ENCODE data around the gene NTNG2.

Gene NTNG2

GRCh38 chr9:132135456-132135855 lies 26.4 kb upstream of the NTNG2 start:
- DNase-seq = no peak
- H3K79me2 ChIP-seq (ENCODE audit: control insufficient read depth, insufficient read depth, low read length, poor library complexity) = no peaks in the 10 kb centered on the region
- no CpG with 5 or more reads among the region's 5 CpGs for WGBS (ENCODE audit: extremely low coverage, insufficient coverage, insufficient read length)
- no peak overlapping the region for H2BK12ac ChIP-seq (ENCODE audit: low read length)
- no peaks in the 10 kb centered on the region for H3K36me3 ChIP-seq (ENCODE audit: control insufficient read depth in 1 of 2, insufficient read depth in 2 of 2, low read length in 2 of 2)
- no peak overlapping the region for H2AFZ ChIP-seq (ENCODE audit: insufficient read depth, low read length, poor library complexity)
- no peaks in the 10 kb centered on the region for H3K9me3 ChIP-seq (ENCODE audit: insufficient read depth, low read depth, low read length)
- no peak overlapping the region for H3K23ac ChIP-seq (ENCODE audit: low read length)
- H3K18ac ChIP-seq (ENCODE audit: low read length) = no peak overlapping the region
- no peak overlapping the region for H4K12ac ChIP-seq (ENCODE audit: low read depth, low read length)
- H3K4me2 ChIP-seq (ENCODE audit: low read length) = no peak overlapping the region
- no peaks in the 10 kb centered on the region for H3K79me1 ChIP-seq (ENCODE audit: low read length)
- H2BK5ac ChIP-seq (ENCODE audit: low read depth, low read length, poor library complexity) = no peak overlapping the region
- no peak overlapping the region for H2BK120ac ChIP-seq (ENCODE audit: insufficient read depth, low read length, poor library complexity)
- no peak overlapping the region for H3K9ac ChIP-seq (ENCODE audit: low read length)
- H4K8ac ChIP-seq (ENCODE audit: low read depth, low read length) = no peak overlapping the region
- H3K27ac ChIP-seq (ENCODE audit: low read depth, low read length) = no peak overlapping the region
- no peak overlapping the region for H2AK5ac ChIP-seq (ENCODE audit: low read length)
- H3K4me1 ChIP-seq (ENCODE audit: control insufficient read depth in 1 of 2, insufficient read depth in 2 of 2, low read length in 2 of 2) = no peaks in the 10 kb centered on the region
- H3K14ac ChIP-seq (ENCODE audit: low read length) = no peak overlapping the region
- no peaks in the 10 kb centered on the region for H3K27me3 ChIP-seq (ENCODE audit: insufficient read depth, low read length)
- H3K4me3 ChIP-seq (ENCODE audit: low read depth, low read length) = no peak overlapping the region
- H4K91ac ChIP-seq (ENCODE audit: low read depth, low read length) = no peak overlapping the region
- H3K4ac ChIP-seq (ENCODE audit: low read depth, low read length) = no peak overlapping the region

GRCh38 chr9:132136151-132136780 lies 25.6 kb upstream of the NTNG2 start:
- H3K27ac ChIP-seq (ENCODE audit: low read depth, low read length) = no peak overlapping the region

GRCh38 chr9:132141344-132141947 lies 20.4 kb upstream of the NTNG2 start:
- peak overlapping the region; percentile 56 for H3K4me2 ChIP-seq (ENCODE audit: low read length)
- H3K4me3 ChIP-seq (ENCODE audit: low read depth, low read length) = no peak overlapping the region
- DNase-seq = no peak
- H3K18ac ChIP-seq (ENCODE audit: low read length) = no peak overlapping the region
- no peak overlapping the region for H2BK120ac ChIP-seq (ENCODE audit: insufficient read depth, low read length, poor library complexity)
- H3K9ac ChIP-seq (ENCODE audit: low read length) = no peak overlapping the region
- no CpG with 5 or more reads among the region's 24 CpGs for WGBS (ENCODE audit: extremely low coverage, insufficient coverage, insufficient read length)
- H4K91ac ChIP-seq (ENCODE audit: low read depth, low read length) = no peak overlapping the region
- H3K36me3 ChIP-seq (ENCODE audit: control insufficient read depth in 1 of 2, insufficient read depth in 2 of 2, low read length in 2 of 2) = no peaks in the 10 kb centered on the region
- H3K79me2 ChIP-seq (ENCODE audit: control insufficient read depth, insufficient read depth, low read length, poor library complexity) = no peaks in the 10 kb centered on the region
- no peak overlapping the region for H2BK12ac ChIP-seq (ENCODE audit: low read length)
- H3K4me1 ChIP-seq (ENCODE audit: control insufficient read depth in 1 of 2, insufficient read depth in 2 of 2, low read length in 2 of 2) = no peaks in the 10 kb centered on the region
- no peak overlapping the region for H3K14ac ChIP-seq (ENCODE audit: low read length)
- no peak overlapping the region for H4K12ac ChIP-seq (ENCODE audit: low read depth, low read length)
- H3K9me3 ChIP-seq (ENCODE audit: insufficient read depth, low read depth, low read length) = no peaks in the 10 kb centered on the region
- no peak overlapping the region for H3K23ac ChIP-seq (ENCODE audit: low read length)
- H3K27me3 ChIP-seq (ENCODE audit: insufficient read depth, low read length) = no peaks in the 10 kb centered on the region
- H4K8ac ChIP-seq (ENCODE audit: low read depth, low read length) = no peak overlapping the region
- H3K79me1 ChIP-seq (ENCODE audit: low read length) = no peaks in the 10 kb centered on the region
- no peak overlapping the region for H3K4ac ChIP-seq (ENCODE audit: low read depth, low read length)
- H3K27ac ChIP-seq (ENCODE audit: low read depth, low read length) = no peak overlapping the region
- no peak overlapping the region for H2AK5ac ChIP-seq (ENCODE audit: low read length)
- no peak overlapping the region for H2BK5ac ChIP-seq (ENCODE audit: low read depth, low read length, poor library complexity)
- H2AFZ ChIP-seq (ENCODE audit: insufficient read depth, low read length, poor library complexity) = no peak overlapping the region

More at GRCh38 chr9:132136151-132136780, 25.6 kb upstream of the NTNG2 start:
- no peak overlapping the region for H3K23ac ChIP-seq (ENCODE audit: low read length)
- H3K4me1 ChIP-seq (ENCODE audit: control insufficient read depth in 1 of 2, insufficient read depth in 2 of 2, low read length in 2 of 2) = no peaks in the 10 kb centered on the region
- no peak overlapping the region for H4K91ac ChIP-seq (ENCODE audit: low read depth, low read length)
- no peak overlapping the region for H2AK5ac ChIP-seq (ENCODE audit: low read length)
- H3K4me3 ChIP-seq (ENCODE audit: low read depth, low read length) = no peak overlapping the region
- H3K14ac ChIP-seq (ENCODE audit: low read length) = no peak overlapping the region
- H3K9ac ChIP-seq (ENCODE audit: low read length) = no peak overlapping the region
- H3K27me3 ChIP-seq (ENCODE audit: insufficient read depth, low read length) = no peaks in the 10 kb centered on the region
- no peak overlapping the region for H2BK5ac ChIP-seq (ENCODE audit: low read depth, low read length, poor library complexity)
- no peak overlapping the region for H2BK120ac ChIP-seq (ENCODE audit: insufficient read depth, low read length, poor library complexity)
- H3K4me2 ChIP-seq (ENCODE audit: low read length) = no peak overlapping the region
- H3K9me3 ChIP-seq (ENCODE audit: insufficient read depth, low read depth, low read length) = no peaks in the 10 kb centered on the region
- H4K8ac ChIP-seq (ENCODE audit: low read depth, low read length) = no peak overlapping the region
- no CpG with 5 or more reads among the region's 16 CpGs for WGBS (ENCODE audit: extremely low coverage, insufficient coverage, insufficient read length)
- H2AFZ ChIP-seq (ENCODE audit: insufficient read depth, low read length, poor library complexity) = no peak overlapping the region
- no peak overlapping the region for H4K12ac ChIP-seq (ENCODE audit: low read depth, low read length)
- no peaks in the 10 kb centered on the region for H3K79me2 ChIP-seq (ENCODE audit: control insufficient read depth, insufficient read depth, low read length, poor library complexity)
- no peak overlapping the region for H2BK12ac ChIP-seq (ENCODE audit: low read length)
- H3K79me1 ChIP-seq (ENCODE audit: low read length) = no peaks in the 10 kb centered on the region
- H3K4ac ChIP-seq (ENCODE audit: low read depth, low read length) = no peak overlapping the region
- no peak overlapping the region for H3K18ac ChIP-seq (ENCODE audit: low read length)
- H3K36me3 ChIP-seq (ENCODE audit: control insufficient read depth in 1 of 2, insufficient read depth in 2 of 2, low read length in 2 of 2) = no peaks in the 10 kb centered on the region
- DNase-seq = no peak

GRCh38 chr9:132141948-132142594 lies 19.8 kb upstream of the NTNG2 start:
- H3K9me3 ChIP-seq (ENCODE audit: insufficient read depth, low read depth, low read length) = no peaks in the 10 kb centered on the region
- no peaks in the 10 kb centered on the region for H3K79me2 ChIP-seq (ENCODE audit: control insufficient read depth, insufficient read depth, low read length, poor library complexity)
- WGBS (ENCODE audit: extremely low coverage, insufficient coverage, insufficient read length) = no CpG with 5 or more reads among the region's 12 CpGs
- H3K9ac ChIP-seq (ENCODE audit: low read length) = no peak overlapping the region
- H3K4me3 ChIP-seq (ENCODE audit: low read depth, low read length) = no peak overlapping the region
- H3K36me3 ChIP-seq (ENCODE audit: control insufficient read depth in 1 of 2, insufficient read depth in 2 of 2, low read length in 2 of 2) = no peaks in the 10 kb centered on the region
- no peak overlapping the region for H3K27ac ChIP-seq (ENCODE audit: low read depth, low read length)
- no peak overlapping the region for H3K23ac ChIP-seq (ENCODE audit: low read length)
- H2AFZ ChIP-seq (ENCODE audit: insufficient read depth, low read length, poor library complexity) = no peak overlapping the region
- H2BK5ac ChIP-seq (ENCODE audit: low read depth, low read length, poor library complexity) = no peak overlapping the region
- H3K4me1 ChIP-seq (ENCODE audit: control insufficient read depth in 1 of 2, insufficient read depth in 2 of 2, low read length in 2 of 2) = no peaks in the 10 kb centered on the region
- no peak overlapping the region for H4K91ac ChIP-seq (ENCODE audit: low read depth, low read length)
- H2AK5ac ChIP-seq (ENCODE audit: low read length) = no peak overlapping the region
- no peak overlapping the region for H3K14ac ChIP-seq (ENCODE audit: low read length)
- peak overlapping the region; percentile 56 for H3K4me2 ChIP-seq (ENCODE audit: low read length)
- no peak overlapping the region for H3K4ac ChIP-seq (ENCODE audit: low read depth, low read length)
- no peak overlapping the region for H2BK120ac ChIP-seq (ENCODE audit: insufficient read depth, low read length, poor library complexity)
- no peak overlapping the region for H2BK12ac ChIP-seq (ENCODE audit: low read length)
- H3K79me1 ChIP-seq (ENCODE audit: low read length) = no peaks in the 10 kb centered on the region
- H3K27me3 ChIP-seq (ENCODE audit: insufficient read depth, low read length) = no peaks in the 10 kb centered on the region
- DNase-seq = no peak
- H4K8ac ChIP-seq (ENCODE audit: low read depth, low read length) = no peak overlapping the region
- H3K18ac ChIP-seq (ENCODE audit: low read length) = no peak overlapping the region
- H4K12ac ChIP-seq (ENCODE audit: low read depth, low read length) = no peak overlapping the region

All from trophoblast cell (in vitro differentiated cells and primary cell).